HG03457 (cell line): ENCODE data around the gene OR10G3.
"Not testable (repeated sequence)": the region's sequence is repeated elsewhere in the genome, so short reads cannot be mapped to it uniquely, and the experiment has no call there.

Source experiments
- ATAC-seq: cut with Tn5 transposase; IDR thresholded peaks from one replicate; pipeline ENCODE4 v1.9.1; 2021; ENCODE audit warnings: moderate number of reproducible peaks; ENCODE audit not compliant: unreplicated experiment

The OR10G3 gene, protein sequence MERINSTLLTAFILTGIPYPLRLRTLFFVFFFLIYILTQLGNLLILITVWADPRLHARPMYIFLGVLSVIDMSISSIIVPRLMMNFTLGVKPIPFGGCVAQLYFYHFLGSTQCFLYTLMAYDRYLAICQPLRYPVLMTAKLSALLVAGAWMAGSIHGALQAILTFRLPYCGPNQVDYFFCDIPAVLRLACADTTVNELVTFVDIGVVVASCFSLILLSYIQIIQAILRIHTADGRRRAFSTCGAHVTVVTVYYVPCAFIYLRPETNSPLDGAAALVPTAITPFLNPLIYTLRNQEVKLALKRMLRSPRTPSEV

DNA sequence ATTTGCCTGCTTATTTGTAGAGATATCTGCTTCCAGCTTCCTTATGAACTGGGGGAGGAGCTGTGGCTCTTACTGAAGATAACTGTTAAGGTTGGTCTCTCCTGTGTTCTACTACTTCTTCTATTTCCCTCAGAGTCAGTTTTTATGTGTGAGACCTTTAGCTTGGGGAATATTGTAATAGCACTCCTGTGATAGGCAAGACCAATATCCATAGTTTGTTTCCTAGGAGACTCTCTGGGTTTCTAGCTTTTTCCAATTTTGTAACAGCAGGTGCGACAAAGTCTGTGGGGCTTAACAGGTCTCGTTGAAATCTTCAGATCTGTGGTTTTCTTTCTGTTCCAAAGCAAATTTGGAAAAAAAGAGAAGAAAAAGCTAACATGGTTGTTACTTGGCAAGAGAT lies at the start of gene OR10G3:
Gene OR10G3 (minus strand): TSS at position 101 of the 400 bp plus-strand sequence. CDS start 9,332 bp downstream, outside the sequence.
- no peak for ATAC-seq

DNA sequence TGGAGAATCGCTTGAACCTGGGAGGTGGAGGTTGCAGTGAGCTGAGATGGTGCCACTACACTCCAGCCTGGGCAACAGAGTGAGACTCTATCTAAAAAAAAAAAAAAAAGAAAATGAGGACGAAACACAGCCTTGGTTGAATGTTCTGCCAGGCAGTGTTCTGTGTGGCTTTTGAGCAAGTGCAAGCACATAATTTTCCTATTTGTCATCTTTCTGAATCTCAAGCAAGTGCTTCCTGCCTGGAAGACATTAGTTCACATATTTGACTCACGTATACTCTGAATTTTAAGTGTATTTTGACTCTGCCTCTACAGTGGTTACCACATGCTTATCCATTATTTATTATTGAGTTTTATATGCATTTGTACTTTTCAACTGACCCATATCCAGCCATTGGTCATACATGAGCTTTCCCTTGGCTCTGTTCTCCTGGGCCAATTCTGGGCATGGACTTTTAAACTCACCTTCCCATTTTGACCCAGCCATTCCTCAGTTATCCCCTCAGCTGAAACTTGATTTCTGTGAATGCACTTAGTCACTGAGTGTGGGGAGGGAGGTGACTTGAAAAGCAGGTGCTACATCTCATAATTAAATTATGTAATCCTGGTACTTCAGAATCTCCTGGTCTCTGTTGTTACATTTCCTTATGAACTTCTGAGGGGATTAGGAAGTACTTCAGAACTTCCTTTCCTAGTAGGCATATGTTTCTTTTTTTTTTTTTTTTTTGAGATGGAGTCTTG lies 46.8 kb upstream of the OR10G3 start:
- ATAC-seq = no peak

- ATAC-seq = no peak
Measured at GRCh38 chr14:21617614-21618013, 37.7 kb upstream of the OR10G3 start.

DNA sequence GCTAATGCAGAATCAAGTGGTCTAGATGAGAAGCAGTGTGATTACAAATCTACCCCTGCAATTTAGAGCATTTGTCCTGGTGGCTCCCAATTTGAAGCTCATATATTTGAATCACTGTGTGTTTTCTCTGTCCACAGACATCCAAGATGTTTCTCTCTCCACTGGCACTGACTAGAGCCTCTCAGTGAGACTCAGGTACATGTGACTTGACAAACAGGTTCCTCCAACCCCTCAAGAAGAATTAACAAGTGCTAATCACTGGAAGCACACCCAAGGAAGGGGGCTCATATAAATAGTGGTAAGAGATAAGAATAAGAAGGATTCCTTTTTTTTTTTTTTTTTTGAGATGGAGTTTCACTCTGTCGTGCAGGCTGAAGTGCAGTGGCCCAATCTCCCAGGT lies 34.4 kb upstream of the OR10G3 start:
- ATAC-seq = no peak

- ATAC-seq = no peak
Measured at GRCh38 chr14:21612324-21612723, 32.4 kb upstream of the OR10G3 start.

GRCh38 chr14:21602181-21602580 lies 22.3 kb upstream of the OR10G3 start:
- not testable (repeated sequence) for ATAC-seq

DNA sequence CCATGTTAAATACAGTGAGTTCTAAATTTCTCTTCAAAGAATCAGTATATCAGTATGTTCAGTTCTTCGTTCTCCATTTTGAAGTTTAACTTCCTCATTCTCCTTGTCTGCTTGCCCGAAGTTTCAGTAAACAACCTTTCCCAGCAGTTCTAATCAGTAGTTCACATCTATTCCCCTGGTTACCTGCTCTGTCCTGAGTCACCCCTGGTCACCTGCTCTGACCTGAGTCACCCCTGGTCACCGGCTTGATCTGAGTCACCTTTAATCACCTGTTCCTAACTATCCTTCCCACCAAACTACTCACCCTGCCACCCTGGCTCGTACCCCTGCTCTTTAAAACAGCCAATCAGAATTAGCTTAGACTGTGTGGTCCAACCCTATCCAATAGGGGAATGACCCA lies 9.4 kb upstream of the OR10G3 start:
- ATAC-seq = no peak

- no peak for ATAC-seq
Measured at GRCh38 chr14:21575661-21576060, 4.2 kb downstream of the OR10G3 start.

DNA sequence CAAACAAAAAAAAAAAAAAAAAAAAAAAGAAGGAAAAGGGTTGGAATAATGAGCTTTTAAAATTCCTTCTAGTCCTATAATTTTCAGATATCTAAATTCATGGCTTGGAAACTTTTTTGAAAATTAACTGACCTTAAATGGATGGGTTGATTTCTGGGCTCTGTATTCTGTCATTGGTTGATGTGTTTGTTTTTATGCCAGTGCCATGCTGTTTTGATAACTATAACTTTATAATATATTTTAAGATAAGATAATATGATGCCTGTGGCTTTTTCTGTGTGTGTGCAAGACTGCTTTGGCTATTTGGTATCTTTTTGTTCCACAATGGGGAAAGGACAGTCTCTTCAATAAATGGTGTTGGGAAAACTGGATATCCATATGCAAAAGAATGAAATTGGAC lies 7.3 kb downstream of the OR10G3 start:
- no peak for ATAC-seq

DNA sequence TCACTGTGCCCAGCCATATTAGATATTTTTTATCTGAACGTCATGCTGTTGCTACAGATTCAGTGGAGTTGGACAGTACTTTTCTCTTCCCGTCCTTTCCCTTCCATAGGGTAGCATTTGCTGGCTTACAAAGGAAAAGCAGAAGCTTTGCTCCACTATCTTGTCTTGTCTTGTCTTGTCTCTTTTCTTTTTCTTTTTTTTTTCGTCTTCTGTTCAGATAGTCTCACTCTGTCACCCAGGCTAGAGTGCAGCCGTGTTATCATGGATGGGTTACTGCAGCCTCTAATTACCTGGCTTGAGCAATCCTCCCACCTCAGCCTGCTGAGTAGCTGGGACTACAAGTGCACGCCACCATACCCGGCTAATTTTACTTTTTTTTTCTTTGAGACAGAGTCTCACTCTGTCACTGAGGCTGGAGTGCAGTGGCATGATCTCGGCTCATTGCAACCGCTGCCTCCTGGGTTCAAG lies 21.1 kb downstream of the OR10G3 start:
- no peak for ATAC-seq

- no peak for ATAC-seq
Measured at GRCh38 chr14:21557084-21557901, 22.6 kb downstream of the OR10G3 start.

- no peak for ATAC-seq
Measured at GRCh38 chr14:21556378-21557083, 23.3 kb downstream of the OR10G3 start.

- ATAC-seq = no peak
Measured at GRCh38 chr14:21553266-21553665, 26.6 kb downstream of the OR10G3 start.

- not testable (repeated sequence) for ATAC-seq
Measured at GRCh38 chr14:21544588-21544987, 35.3 kb downstream of the OR10G3 start.

- ATAC-seq = no peak
Measured at GRCh38 chr14:21543963-21544362, 35.9 kb downstream of the OR10G3 start.

- ATAC-seq = no peak
Measured at GRCh38 chr14:21543521-21543960, 36.3 kb downstream of the OR10G3 start.

DNA sequence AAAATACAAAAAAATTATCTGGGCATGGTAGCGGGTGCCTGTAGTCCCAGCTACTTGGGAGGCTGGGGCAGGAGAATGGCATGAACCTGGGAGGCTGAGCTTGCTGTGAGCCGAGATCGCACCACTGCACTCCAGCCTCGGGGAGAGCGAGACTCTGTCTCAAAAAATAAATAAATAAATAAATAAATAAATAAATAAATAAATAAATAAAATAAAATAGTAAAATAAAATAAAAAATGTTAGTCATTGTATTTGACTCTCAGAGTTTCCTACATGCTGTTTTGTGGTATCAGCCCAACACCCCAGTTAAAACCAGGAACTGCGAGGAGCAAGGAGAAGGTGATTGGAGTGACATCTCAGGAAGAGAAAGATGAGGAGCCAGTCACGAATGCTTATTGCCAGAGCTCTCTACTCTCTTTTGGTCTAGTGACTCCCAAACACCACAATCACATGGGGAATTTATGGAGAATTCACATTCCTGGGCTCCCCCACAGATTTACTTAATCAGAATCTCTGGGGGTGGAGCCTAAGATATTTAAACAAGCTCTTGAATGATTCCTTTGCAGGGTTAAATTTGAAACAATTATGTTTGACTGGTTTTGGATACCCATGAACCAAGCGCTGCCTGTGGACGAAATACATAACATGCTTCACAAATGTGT lies 38.3 kb downstream of the OR10G3 start:
- no peak for ATAC-seq

GRCh38 chr14:21539189-21539940 lies 40.5 kb downstream of the OR10G3 start:
- no peak for ATAC-seq

DNA sequence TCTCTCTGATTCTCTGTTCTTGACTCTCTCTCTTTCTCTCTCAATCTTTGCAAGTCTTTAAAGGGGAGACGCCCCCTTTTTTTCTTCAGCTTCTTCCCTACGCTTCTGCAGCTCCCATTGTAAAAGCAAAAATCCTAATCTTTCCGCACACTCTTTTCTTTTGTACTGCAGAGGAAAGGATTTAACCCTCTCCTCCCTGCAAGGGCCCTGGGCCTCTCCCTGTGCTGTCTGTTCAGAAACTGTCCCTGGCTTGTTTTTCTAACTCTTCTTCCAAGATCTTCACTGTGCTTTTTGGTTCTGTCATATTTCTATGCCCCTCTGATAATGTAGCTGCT lies 42.8 kb downstream of the OR10G3 start:
- ATAC-seq = no peak
